Gastroesophageal sphincter (tissue), 4 donors: ENCODE measurements around the gene PCDHGA11. TPM values are rescaled to one million over a fixed set of nuclear protein-coding genes. Genes with fewer than 3 reads are reported as not detected.

Source experiments
- ATAC-seq: fragments of 150-250 bp; one replicate; pipeline ENCODE4 v1.9.1; 2016; ENCODE audit warnings: mild to moderate bottlenecking, moderate library complexity
- H3K27ac ChIP-seq, 4 donors: fragments of 200-600 bp; sonication (generic) in 3 of 4; 1 replicate in 3 of 4; 2 replicates in 1 of 4; pipeline ENCODE4 v1.5.1; 2016 to 2019
- H3K27me3 ChIP-seq: fragments of 200-600 bp; sonication (generic); one replicate; pipeline ENCODE4 v1.5.1; 2019
- H3K36me3 ChIP-seq, 2 donors: fragments of 200-600 bp; sonication (generic); one replicate each; pipeline ENCODE4 v1.5.1; 2019; ENCODE audit warnings: control low read depth in 1 of 2
- H3K4me1 ChIP-seq, 3 donors: fragments of 200-600 bp; sonication (generic); 1 replicate in 2 of 3; 2 replicates in 1 of 3; pipeline ENCODE4 v1.5.1; 2016 to 2019; ENCODE audit warnings: control low read depth in 2 of 3
- H3K4me3 ChIP-seq, 2 donors: fragments of 200-600 bp; sonication (generic); one replicate each; pipeline ENCODE4 v1.5.1; 2019; ENCODE audit warnings: mild to moderate bottlenecking in 1 of 2, moderate library complexity in 1 of 2
- H3K9me3 ChIP-seq, 3 donors: fragments of 200-600 bp; sonication (generic); one replicate each; pipeline ENCODE4 v1.5.1; 2017 to 2019; ENCODE audit warnings: control low read depth in 2 of 3
- CTCF ChIP-seq, 4 experiments: fragments of 200-600 bp in 2 of 4; fragments of 450-650 bp in 2 of 4; sonication (generic) in 1 of 4; IDR thresholded peaks; one replicate each; pipeline ENCODE4 v1.5.1; 2017 to 2019; ENCODE audit warnings: antibody characterized with exemption in 4 of 4, mild to moderate bottlenecking in 2 of 4, moderate library complexity in 2 of 4
- EP300 ChIP-seq: sonication (generic); formaldehyde crosslinking; IDR thresholded peaks from one replicate; pipeline ENCODE4 v1.6.1; 2017; ENCODE audit warnings: antibody characterized with exemption, mild to moderate bottlenecking
- POLR2A ChIP-seq, 2 donors: fragments of 450-650 bp; IDR thresholded peaks; one replicate each; pipeline ENCODE4 v1.6.1; 2017; ENCODE audit warnings: antibody characterized with exemption in 2 of 2, mild to moderate bottlenecking in 2 of 2, moderate library complexity in 1 of 2
- POLR2AphosphoS5 ChIP-seq: sonication (generic); formaldehyde crosslinking; IDR thresholded peaks from one replicate; pipeline ENCODE4 v1.6.1; 2017; ENCODE audit warnings: antibody characterized with exemption
- WGBS, 2 donors: methylation state at CpG; one replicate each; pipeline ENCODE4 v1.1.5; 2018; ENCODE audit warnings: low coverage in 1 of 2; 5-methylcytosine and 5-hydroxymethylcytosine counted together
- total RNA-seq, 4 donors: library from RNA; depleted of rRNA; stranded (reverse); fragments of >200 nt; gene quantifications; one replicate each; pipeline ENCODE4 v1.1.0, GENCODE V29; 2016

The PCDHGA11 gene
- total RNA-seq, 4 donors from 2014 or later = 1.9 to 12.3 (median 3.9) TPM

DNA sequence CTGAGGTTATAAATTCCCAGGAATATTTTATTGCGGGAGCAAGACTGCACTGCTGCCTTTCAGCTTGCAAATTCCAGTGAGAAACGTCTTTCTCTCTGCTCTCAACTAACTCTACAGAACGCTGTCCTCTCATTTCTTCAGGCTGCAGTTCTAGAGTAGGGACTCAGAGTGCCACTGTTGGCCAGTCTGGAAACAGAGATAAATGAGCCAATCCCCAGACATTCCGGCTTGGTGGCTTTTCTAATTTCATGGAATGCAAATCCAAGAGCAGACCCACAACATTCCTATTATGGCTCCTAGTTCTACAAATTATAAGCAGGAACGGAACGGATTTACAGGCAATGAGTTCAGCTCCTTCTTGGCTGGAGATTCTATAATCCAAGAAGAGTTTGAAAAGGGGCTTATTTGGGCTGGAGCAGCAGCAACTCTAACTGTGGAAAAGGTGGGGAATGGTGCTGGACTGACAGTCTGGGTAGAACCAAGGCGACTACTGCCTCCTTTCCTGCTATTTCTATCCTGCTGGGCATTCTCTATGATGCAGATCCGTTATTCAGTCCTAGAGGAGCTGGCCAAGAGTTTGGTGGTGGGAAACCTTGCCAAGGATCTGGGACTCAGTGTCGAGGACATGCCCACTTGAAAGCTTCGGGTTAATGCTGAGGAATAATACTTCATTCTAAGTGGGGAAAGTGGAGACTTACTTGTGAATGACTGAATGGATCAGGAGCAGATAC is 18.7 kb downstream of the PCDHGA11 start:
- WGBS, 2 donors = 63 to 75% methylated on average over 7 of the region's 10 CpGs
- peaks cover 0 to 19% of the 10 kb centered on the region in 2 donors for H3K36me3 ChIP-seq
- no peak overlapping the region for H3K27ac ChIP-seq
- H3K27me3 ChIP-seq = no peaks in the 10 kb centered on the region
- no peak for ATAC-seq
- H3K9me3 ChIP-seq = peaks cover 0 to 92% (median 2%) of the 10 kb centered on the region in 3 donors
- H3K4me3 ChIP-seq = no peak overlapping the region
- TF ChIP-seq POLR2A (IDR thresholded peaks at IDR 0.05) (no peak), EP300 (no peak), CTCF (IDR thresholded peaks at IDR 0.05) (no peak), POLR2AphosphoS5 (no peak)
- no peaks in the 10 kb centered on the region for H3K4me1 ChIP-seq

GRCh38 chr5:141440341-141440740 is 19.5 kb downstream of the PCDHGA11 start:
- WGBS, 2 donors = 94 to 95% methylated on average over 8 to 9 of the region's 9 CpGs
- H3K4me3 ChIP-seq = no peak overlapping the region
- ATAC-seq = no peak
- no peak for TF ChIP-seq EP300
- no peak for TF ChIP-seq POLR2AphosphoS5
- TF ChIP-seq POLR2A (IDR thresholded peaks at IDR 0.05) = no peak
- TF ChIP-seq CTCF (IDR thresholded peaks at IDR 0.05) = no peak
- peaks cover 0 to 92% (median 2%) of the 10 kb centered on the region in 3 donors for H3K9me3 ChIP-seq
- H3K27ac ChIP-seq = no peak overlapping the region
- H3K4me1 ChIP-seq = no peaks in the 10 kb centered on the region
- no peaks in the 10 kb centered on the region for H3K27me3 ChIP-seq
- H3K36me3 ChIP-seq = peaks cover 0 to 19% of the 10 kb centered on the region in 2 donors

DNA sequence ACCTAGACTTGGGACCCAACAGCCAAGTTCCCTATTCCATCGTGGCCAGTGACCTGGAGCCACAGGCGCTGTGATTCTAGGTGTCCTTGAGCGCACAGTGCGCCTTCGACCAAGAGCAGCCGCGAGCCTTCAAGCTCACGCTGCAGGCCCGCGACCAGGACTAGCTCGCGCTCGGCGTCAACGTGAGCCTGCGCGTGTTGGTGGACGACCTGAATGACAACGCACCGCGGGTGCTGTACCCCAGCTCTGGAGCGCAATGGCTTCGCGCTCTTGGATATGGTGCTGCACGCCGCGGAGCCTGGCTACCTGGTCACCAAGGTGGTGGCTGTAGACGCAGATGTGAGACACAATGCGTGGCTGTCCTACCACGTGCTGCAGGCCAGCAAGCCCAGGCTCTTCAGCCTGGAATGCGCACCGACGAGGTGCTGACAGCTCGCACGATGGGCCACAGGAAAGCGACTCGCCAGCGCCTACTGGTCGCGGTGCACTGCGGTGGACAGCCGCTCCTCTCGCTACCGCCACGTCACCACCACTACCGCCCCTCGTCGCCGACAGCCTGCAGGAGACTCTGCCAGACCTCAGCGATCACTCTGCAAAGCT is 20.8 kb downstream of the PCDHGA11 start:
- Histone ChIP-seq H3K27me3 (no peaks in the 10 kb centered on the region), H3K27ac (no peak overlapping the region), H3K9me3 (peaks cover 0 to 90% (median 0%) of the 10 kb centered on the region in 3 donors), H3K4me3 (no peak overlapping the region), H3K36me3 (peaks cover 0 to 19% of the 10 kb centered on the region in 2 donors), H3K4me1 (no peaks in the 10 kb centered on the region)
- no peak for ATAC-seq
- TF ChIP-seq POLR2AphosphoS5 (no peak), CTCF (IDR thresholded peaks at IDR 0.05) (no peak), POLR2A (IDR thresholded peaks at IDR 0.05) (no peak), EP300 (no peak)
- 43 to 47% methylated on average over 9 to 19 of the region's 50 CpGs for WGBS, 2 donors

DNA sequence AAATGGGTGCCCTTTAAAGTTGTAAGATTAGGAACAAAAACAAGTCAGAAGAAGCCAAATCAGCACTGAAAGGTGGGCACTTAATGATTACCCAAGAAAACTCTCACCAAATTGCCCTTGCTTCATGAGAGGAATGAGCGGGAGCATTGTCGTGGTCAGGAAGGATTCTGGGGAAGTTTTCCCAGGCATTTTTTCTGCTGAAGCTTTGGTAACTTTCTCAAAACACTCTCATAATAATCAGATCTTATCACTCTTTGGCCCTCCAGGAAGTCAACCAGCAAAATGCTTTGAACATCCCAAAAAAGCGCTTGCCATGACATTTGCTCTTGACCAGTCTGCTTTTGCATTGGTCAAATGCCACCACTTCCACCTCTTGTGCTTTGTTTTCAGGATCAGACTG is 44.5 kb downstream of the PCDHGA11 start:
- TF ChIP-seq EP300 = no peak
- no peak for TF ChIP-seq POLR2A (IDR thresholded peaks at IDR 0.05)
- no peak for TF ChIP-seq POLR2AphosphoS5
- no peak for TF ChIP-seq CTCF (IDR thresholded peaks at IDR 0.05)

More for the DNA sequence above, 44.5 kb downstream of the PCDHGA11 start:
- no peak overlapping the region for H3K27ac ChIP-seq
- no peak for ATAC-seq
- WGBS, 2 donors = 91 to 100% methylated on average over 3 of the region's 3 CpGs
- no peaks in the 10 kb centered on the region for H3K4me1 ChIP-seq
- no peaks in the 10 kb centered on the region for H3K27me3 ChIP-seq
- H3K36me3 ChIP-seq = peaks cover 0 to 7% of the 10 kb centered on the region in 2 donors
- H3K9me3 ChIP-seq = no peaks in the 10 kb centered on the region
- no peak overlapping the region for H3K4me3 ChIP-seq

Other genes with a start within 250 kb of the PCDHGA11 start
- gene PCDHB7, start 248.4 kb upstream of the PCDHGA11 start, total RNA-seq = 1 to 10 TPM; 1.7 to 3.0 (median 2.4) TPM
- gene PCDHB8, start 243.3 kb upstream of the PCDHGA11 start, total RNA-seq = 1 to 10 TPM in 3 of 4 donors, under 1 TPM in 1; 0.27 to 1.5 (median 1.2) TPM
- 1 to 10 TPM; 4.4 to 5.2 (median 4.8) TPM for gene PCDHB16, start 238.7 kb upstream of the PCDHGA11 start, total RNA-seq
- 10 to 100 TPM in 1 of 4 donors, 1 to 10 TPM in 3; 1.9 to 10.9 (median 3.0) TPM for gene PCDHB9, start 233.9 kb upstream of the PCDHGA11 start, total RNA-seq
- gene PCDHB10, start 228.7 kb upstream of the PCDHGA11 start, total RNA-seq = 1 to 10 TPM; 3.0 to 6.4 (median 4.1) TPM
- gene PCDHB11, start 221.4 kb upstream of the PCDHGA11 start, total RNA-seq = 1 to 10 TPM in 3 of 4 donors, under 1 TPM in 1; 0.99 to 5.4 (median 3.0) TPM
- 1 to 10 TPM in 3 of 4 donors, under 1 TPM in 1; 0.67 to 5.1 (median 3.4) TPM for gene PCDHB12, start 212.3 kb upstream of the PCDHGA11 start, total RNA-seq
- 10 to 100 TPM in 1 of 4 donors, 1 to 10 TPM in 3; 2.7 to 11.7 (median 6.1) TPM for gene PCDHB13, start 207.1 kb upstream of the PCDHGA11 start, total RNA-seq
- gene PCDHB14, start 197.7 kb upstream of the PCDHGA11 start, total RNA-seq = 10 to 100 TPM in 1 of 4 donors, 1 to 10 TPM in 3; 5.4 to 12.8 (median 7.8) TPM
- gene PCDHB15, start 175.7 kb upstream of the PCDHGA11 start, total RNA-seq = 1 to 10 TPM; 3.2 to 6.6 (median 4.1) TPM
- 1 to 10 TPM in 2 of 4 donors, not detected in 2; 1.2 to 3.1 TPM for gene SLC25A2, start 117.0 kb upstream of the PCDHGA11 start, total RNA-seq
- gene TAF7, start 100.3 kb upstream of the PCDHGA11 start, total RNA-seq = 10 to 100 TPM; 58.7 to 75.9 (median 61.4) TPM
- 1 to 10 TPM in 2 of 4 donors, under 1 TPM in 2; 0.67 to 1.3 (median 1.1) TPM for gene PCDHGA1, start 90.5 kb upstream of the PCDHGA11 start, total RNA-seq
- gene PCDHGA2, start 82.3 kb upstream of the PCDHGA11 start, total RNA-seq = 1 to 10 TPM; 3.2 to 5.6 (median 4.4) TPM
- gene PCDHGA3, start 77.2 kb upstream of the PCDHGA11 start, total RNA-seq = 1 to 10 TPM; 1.3 to 5.7 (median 2.8) TPM
- 1 to 10 TPM; 2.0 to 9.5 (median 4.2) TPM for gene PCDHGB1, start 71.0 kb upstream of the PCDHGA11 start, total RNA-seq
- 10 to 100 TPM in 1 of 4 donors, 1 to 10 TPM in 3; 2.4 to 12.0 (median 6.3) TPM for gene PCDHGA4, start 66.0 kb upstream of the PCDHGA11 start, total RNA-seq
- gene PCDHGB2, start 61.1 kb upstream of the PCDHGA11 start, total RNA-seq = 10 to 100 TPM in 1 of 4 donors, 1 to 10 TPM in 3; 2.7 to 15.6 (median 4.1) TPM
- 10 to 100 TPM in 1 of 4 donors, 1 to 10 TPM in 3; 2.6 to 12.5 (median 4.8) TPM for gene PCDHGA5, start 56.9 kb upstream of the PCDHGA11 start, total RNA-seq
- 1 to 10 TPM; 1.5 to 10.0 (median 4.7) TPM for gene PCDHGB3, start 50.8 kb upstream of the PCDHGA11 start, total RNA-seq
- gene PCDHGA6, start 47.2 kb upstream of the PCDHGA11 start, total RNA-seq = 10 to 100 TPM in 1 of 4 donors, 1 to 10 TPM in 3; 2.0 to 11.1 (median 5.7) TPM
- 10 to 100 TPM in 1 of 4 donors, 1 to 10 TPM in 3; 2.7 to 14.3 (median 7.6) TPM for gene PCDHGA7, start 38.3 kb upstream of the PCDHGA11 start, total RNA-seq
- 10 to 100 TPM in 1 of 4 donors, 1 to 10 TPM in 3; 3.1 to 14.8 (median 6.0) TPM for gene PCDHGB4, start 33.4 kb upstream of the PCDHGA11 start, total RNA-seq
- gene PCDHGA8, start 28.4 kb upstream of the PCDHGA11 start, total RNA-seq = 1 to 10 TPM; 3.0 to 6.8 (median 3.6) TPM
- 10 to 100 TPM in 2 of 4 donors, 1 to 10 TPM in 2; 4.0 to 12.9 (median 9.8) TPM for gene PCDHGB5, start 23.1 kb upstream of the PCDHGA11 start, total RNA-seq
- gene PCDHGA9, start 18.3 kb upstream of the PCDHGA11 start, total RNA-seq = 1 to 10 TPM; 3.3 to 8.6 (median 5.9) TPM
- 10 to 100 TPM in 1 of 4 donors, 1 to 10 TPM in 3; 5.7 to 11.7 (median 6.5) TPM for gene PCDHGB6, start 13.0 kb upstream of the PCDHGA11 start, total RNA-seq
- gene PCDHGA10, start 8.1 kb upstream of the PCDHGA11 start, total RNA-seq = 1 to 10 TPM; 2.9 to 8.2 (median 4.7) TPM
- gene PCDHGB7, start 3.4 kb upstream of the PCDHGA11 start, total RNA-seq = 10 to 100 TPM; 12.3 to 19.3 (median 15.3) TPM
- 10 to 100 TPM in 1 of 4 donors, 1 to 10 TPM in 3; 5.3 to 15.4 (median 9.8) TPM for gene PCDHGA12, start 9.5 kb downstream of the PCDHGA11 start, total RNA-seq
- 10 to 100 TPM; 52.6 to 95.6 (median 63.2) TPM for gene PCDHGC3, start 54.9 kb downstream of the PCDHGA11 start, total RNA-seq
- 10 to 100 TPM in 1 of 4 donors, 1 to 10 TPM in 2, under 1 TPM in 1; 0.10 to 12.9 (median 2.4) TPM for gene PCDHGC4, start 64.0 kb downstream of the PCDHGA11 start, total RNA-seq
- 1 to 10 TPM in 3 of 4 donors, under 1 TPM in 1; 0.07 to 5.1 (median 1.8) TPM for gene PCDHGC5, start 68.0 kb downstream of the PCDHGA11 start, total RNA-seq
- gene DIAPH1, start 197.9 kb downstream of the PCDHGA11 start, total RNA-seq = 10 to 100 TPM; 35.2 to 62.3 (median 53.4) TPM
- 10 to 100 TPM; 35.4 to 77.8 (median 37.7) TPM for gene HDAC3, start 215.8 kb downstream of the PCDHGA11 start, total RNA-seq
- 1 to 10 TPM; 2.3 to 5.4 (median 2.8) TPM for gene RELL2, start 215.9 kb downstream of the PCDHGA11 start, total RNA-seq
- gene FCHSD1, start 230.4 kb downstream of the PCDHGA11 start, total RNA-seq = 10 to 100 TPM in 3 of 4 donors, 1 to 10 TPM in 1; 8.2 to 14.8 (median 13.3) TPM